Endothelial cell (in vitro differentiated cells): ENCODE results near the gene DPH6. TPM values are rescaled to one million over a fixed set of nuclear protein-coding genes. Genes with fewer than 3 reads are reported as not detected.

Source experiments
- DNase-seq: peaks from one replicate; pipeline ENCODE4 v3.0.0; 2021; ENCODE audit warnings: low spot score
- H3K27ac Mint-ChIP-seq: one replicate; pipeline ENCODE4 v1.8.0; 2021; ENCODE audit warnings: mixed read lengths, inconsistent platforms; ENCODE audit not compliant: unreplicated experiment
- H3K27me3 Mint-ChIP-seq: one replicate; pipeline ENCODE4 v1.8.0; 2021; ENCODE audit warnings: mild to moderate bottlenecking, moderate library complexity, mixed read lengths, inconsistent platforms; ENCODE audit not compliant: unreplicated experiment
- H3K36me3 Mint-ChIP-seq: one replicate; pipeline ENCODE4 v1.8.0; 2021; ENCODE audit warnings: mild to moderate bottlenecking, low read depth, mixed read lengths, inconsistent platforms; ENCODE audit not compliant: unreplicated experiment
- H3K4me1 Mint-ChIP-seq: one replicate; pipeline ENCODE4 v1.8.0; 2021; ENCODE audit warnings: mild to moderate bottlenecking, mixed read lengths, inconsistent platforms; ENCODE audit not compliant: unreplicated experiment
- H3K4me3 Mint-ChIP-seq: one replicate; pipeline ENCODE4 v1.8.0; 2021; ENCODE audit warnings: mild to moderate bottlenecking, mixed read lengths, inconsistent platforms; ENCODE audit not compliant: unreplicated experiment
- H3K9me3 Mint-ChIP-seq: one replicate; pipeline ENCODE4 v1.8.0; 2021; ENCODE audit warnings: mixed read lengths, inconsistent platforms; ENCODE audit not compliant: unreplicated experiment
- total RNA-seq: library from RNA; stranded (reverse); fragmentation: NEBNext Ultra II Directional; extraction: Animal tissue kit (Norgen Biotek cat#: 25700); gene quantifications from one replicate; pipeline ENCODE4 v1.2.1, GENCODE V29; 2021; ENCODE audit not compliant: unreplicated experiment
- TF ChIP-seq, protein P1 (sequence below): fragments of 200-600 bp; sonication (generic); IDR thresholded peaks from one replicate; pipeline ENCODE4 v1.5.0; 2021; ENCODE audit warnings: antibody characterized with exemption; ENCODE audit not compliant: unreplicated experiment

The DPH6 gene
- total RNA-seq, 1 donor from 2014 or later = 10.6 TPM

DNA sequence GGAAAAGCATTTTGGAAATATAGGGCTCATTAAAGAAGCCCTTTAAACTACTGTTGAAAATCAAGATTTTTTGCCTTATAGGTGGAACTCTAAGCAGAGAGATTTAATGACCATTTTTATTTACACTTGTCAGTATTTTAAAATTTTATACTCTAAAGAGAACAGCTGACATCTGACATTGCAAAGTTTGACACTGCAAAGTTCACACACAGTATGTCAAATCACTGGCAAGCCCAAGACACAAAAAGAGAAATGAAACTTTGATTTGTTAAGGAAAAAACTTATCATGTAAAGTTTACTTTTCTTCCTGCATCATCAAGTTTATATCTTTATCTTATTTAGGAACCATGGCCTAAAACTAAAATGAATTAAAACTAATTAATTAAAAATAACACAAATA lies 40.2 kb downstream of the DPH6 start:
- H3K27ac Mint-ChIP-seq = no peak overlapping the region
- no peaks in the 10 kb centered on the region for H3K9me3 Mint-ChIP-seq
- no peak overlapping the region for H3K4me3 Mint-ChIP-seq
- DNase-seq = no peak
- TF ChIP-seq, protein P1, sequence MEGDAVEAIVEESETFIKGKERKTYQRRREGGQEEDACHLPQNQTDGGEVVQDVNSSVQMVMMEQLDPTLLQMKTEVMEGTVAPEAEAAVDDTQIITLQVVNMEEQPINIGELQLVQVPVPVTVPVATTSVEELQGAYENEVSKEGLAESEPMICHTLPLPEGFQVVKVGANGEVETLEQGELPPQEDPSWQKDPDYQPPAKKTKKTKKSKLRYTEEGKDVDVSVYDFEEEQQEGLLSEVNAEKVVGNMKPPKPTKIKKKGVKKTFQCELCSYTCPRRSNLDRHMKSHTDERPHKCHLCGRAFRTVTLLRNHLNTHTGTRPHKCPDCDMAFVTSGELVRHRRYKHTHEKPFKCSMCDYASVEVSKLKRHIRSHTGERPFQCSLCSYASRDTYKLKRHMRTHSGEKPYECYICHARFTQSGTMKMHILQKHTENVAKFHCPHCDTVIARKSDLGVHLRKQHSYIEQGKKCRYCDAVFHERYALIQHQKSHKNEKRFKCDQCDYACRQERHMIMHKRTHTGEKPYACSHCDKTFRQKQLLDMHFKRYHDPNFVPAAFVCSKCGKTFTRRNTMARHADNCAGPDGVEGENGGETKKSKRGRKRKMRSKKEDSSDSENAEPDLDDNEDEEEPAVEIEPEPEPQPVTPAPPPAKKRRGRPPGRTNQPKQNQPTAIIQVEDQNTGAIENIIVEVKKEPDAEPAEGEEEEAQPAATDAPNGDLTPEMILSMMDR = no peak
- H3K4me1 Mint-ChIP-seq = peaks cover 10% of the 10 kb centered on the region
- no peaks in the 10 kb centered on the region for H3K36me3 Mint-ChIP-seq
- no peaks in the 10 kb centered on the region for H3K27me3 Mint-ChIP-seq

DNA sequence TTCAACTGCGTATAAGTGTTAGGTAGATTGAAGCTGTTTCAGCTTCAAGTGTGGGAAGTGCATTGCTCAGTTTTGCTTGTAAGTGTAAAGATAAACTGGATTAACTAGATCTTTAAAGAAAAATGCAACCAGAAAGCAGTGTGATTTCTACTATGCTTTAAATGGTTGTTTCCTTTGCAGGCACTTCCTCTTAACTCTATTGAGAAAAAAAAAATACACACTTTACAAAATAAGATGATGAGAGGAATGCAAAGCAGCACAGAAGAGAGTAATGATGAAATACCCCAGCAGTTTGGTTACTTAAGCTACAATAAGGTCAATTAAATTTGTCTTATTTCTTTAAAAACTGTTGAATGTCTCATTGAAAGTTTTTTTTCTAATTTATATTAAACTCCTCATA lies 40.8 kb downstream of the DPH6 start:
- no peaks in the 10 kb centered on the region for H3K9me3 Mint-ChIP-seq
- no peak overlapping the region for H3K27ac Mint-ChIP-seq
- TF ChIP-seq, protein P1 = no peak
- peaks cover 10% of the 10 kb centered on the region for H3K4me1 Mint-ChIP-seq
- no peaks in the 10 kb centered on the region for H3K36me3 Mint-ChIP-seq
- no peaks in the 10 kb centered on the region for H3K27me3 Mint-ChIP-seq
- no peak for DNase-seq
- no peak overlapping the region for H3K4me3 Mint-ChIP-seq

DNA sequence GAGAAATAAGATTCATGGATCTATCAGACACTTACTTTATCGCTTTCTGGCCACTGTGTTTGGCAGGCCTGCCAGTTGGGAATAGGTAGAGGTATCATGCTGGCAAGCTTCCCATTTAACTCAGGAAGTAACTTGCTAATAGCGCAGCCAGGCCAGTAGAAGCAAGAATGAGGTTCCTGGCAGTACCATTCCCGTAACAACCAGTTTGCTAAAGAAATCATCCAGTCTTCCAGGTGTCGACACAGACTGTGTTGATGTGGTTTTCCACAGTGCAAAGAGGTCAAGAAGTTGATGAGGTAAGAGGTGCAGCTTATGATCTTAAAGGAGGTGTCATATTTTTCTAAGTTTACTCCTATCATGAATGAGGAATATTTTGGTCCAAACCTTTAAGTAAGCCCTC lies 46.2 kb downstream of the DPH6 start:
- Mint-ChIP-seq H3K27me3 (no peaks in the 10 kb centered on the region), H3K4me3 (no peak overlapping the region), H3K4me1 (no peaks in the 10 kb centered on the region), H3K9me3 (no peaks in the 10 kb centered on the region), H3K36me3 (no peaks in the 10 kb centered on the region), H3K27ac (no peak overlapping the region)
- DNase-seq = no peak
- TF ChIP-seq, protein P1 = no peak

DNA sequence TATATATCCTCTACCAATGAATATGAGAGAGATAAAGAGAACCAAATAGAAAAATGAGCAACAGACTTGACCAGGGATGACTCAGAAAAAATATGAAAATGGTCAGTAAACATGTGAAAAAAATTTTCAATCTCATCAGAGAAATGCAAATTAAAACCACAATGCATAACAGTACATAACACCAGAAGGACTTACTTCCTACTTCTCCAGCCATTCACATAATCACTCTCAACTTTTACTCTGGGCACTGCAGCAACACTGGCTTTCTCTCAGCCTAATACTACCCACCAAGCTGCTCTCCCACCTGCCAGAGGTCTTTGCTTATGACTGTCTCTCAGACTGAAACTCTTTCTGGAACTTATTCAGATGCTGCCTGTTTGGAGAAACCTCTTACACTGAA lies 49.4 kb downstream of the DPH6 start:
- Mint-ChIP-seq H3K27ac (no peak overlapping the region), H3K9me3 (no peaks in the 10 kb centered on the region), H3K36me3 (no peaks in the 10 kb centered on the region), H3K4me3 (no peak overlapping the region), H3K4me1 (no peaks in the 10 kb centered on the region), H3K27me3 (no peaks in the 10 kb centered on the region)
- TF ChIP-seq, protein P1 = no peak
- DNase-seq = no peak

DNA sequence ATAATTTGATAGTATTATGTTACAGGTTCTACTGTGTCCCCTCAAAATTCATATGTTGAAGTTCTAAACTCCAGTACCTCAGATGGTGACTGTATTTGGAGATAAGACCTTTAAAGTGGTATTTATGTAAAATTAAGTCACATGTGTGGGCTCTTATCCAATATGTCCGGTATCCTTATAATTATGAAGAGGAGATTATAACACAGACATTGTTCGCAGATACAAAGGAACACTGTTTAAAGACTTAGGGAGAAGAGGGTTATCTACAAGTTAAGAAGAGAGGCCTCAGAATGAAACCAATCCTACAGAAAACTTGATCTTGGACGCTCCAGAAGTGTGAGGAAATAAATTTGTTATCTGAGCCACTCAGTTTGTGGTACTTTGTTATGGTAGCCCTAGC lies 50.9 kb downstream of the DPH6 start:
- H3K27ac Mint-ChIP-seq = no peak overlapping the region
- no peaks in the 10 kb centered on the region for H3K9me3 Mint-ChIP-seq
- H3K27me3 Mint-ChIP-seq = no peaks in the 10 kb centered on the region
- H3K36me3 Mint-ChIP-seq = no peaks in the 10 kb centered on the region
- H3K4me3 Mint-ChIP-seq = no peak overlapping the region
- H3K4me1 Mint-ChIP-seq = no peaks in the 10 kb centered on the region
- TF ChIP-seq, protein P1 = no peak
- no peak for DNase-seq
